Astrocyte (in vitro differentiated cells and primary cell): ENCODE results near the gene PRDM11. TPM values are rescaled to one million over a fixed set of nuclear protein-coding genes. Genes with fewer than 3 reads are reported as not detected.

Experiments
- DNase-seq: peaks from one replicate; pipeline ENCODE4 v3.0.0-alpha.2; 2010; ENCODE audit warnings: low read depth
- FAIRE-seq: peaks from 2 replicates; lab custom pipeline; 2011; peaks lifted over from hg19 to GRCh38; lab: Jason Lieb, UNC
- H2AFZ ChIP-seq: 2 replicates; pipeline ENCODE4 v1.6.0; 2012; ENCODE audit warnings: low read depth, low read length, inconsistent platforms
- H3K27ac ChIP-seq: 2 replicates; pipeline ENCODE4 v1.5.1; 2011; ENCODE audit warnings: low read depth, low read length, inconsistent platforms
- H3K27me3 ChIP-seq: 2 replicates; pipeline ENCODE4 v1.6.0; 2011; ENCODE audit warnings: low read length, inconsistent platforms; ENCODE audit not compliant: insufficient read depth
- H3K36me3 ChIP-seq: 2 replicates; pipeline ENCODE4 v1.5.1; 2011; ENCODE audit warnings: low read length, inconsistent platforms; ENCODE audit not compliant: insufficient read depth
- H3K4me1 ChIP-seq: 2 replicates; pipeline ENCODE4 v1.5.1; 2011; ENCODE audit warnings: low read length, inconsistent platforms; ENCODE audit not compliant: insufficient read depth
- H3K4me2 ChIP-seq: 2 replicates; pipeline ENCODE4 v1.6.0; 2012; ENCODE audit warnings: low read length, inconsistent platforms
- H3K4me3 ChIP-seq: 2 replicates; pipeline ENCODE4 v1.5.1; 2011; ENCODE audit warnings: low read depth, mild to moderate bottlenecking, low read length, inconsistent platforms; ENCODE audit not compliant: insufficient read depth
- H3K79me2 ChIP-seq: 2 replicates; pipeline ENCODE4 v1.6.0; 2012; ENCODE audit warnings: mild to moderate bottlenecking, low read length, inconsistent platforms; ENCODE audit not compliant: insufficient read depth
- H3K9ac ChIP-seq: 2 replicates; pipeline ENCODE4 v1.6.0; 2012; ENCODE audit warnings: mild to moderate bottlenecking, low read length, inconsistent platforms
- H3K9me3 ChIP-seq: 2 replicates; pipeline ENCODE4 v1.5.1; 2012; ENCODE audit warnings: low read depth, mild to moderate bottlenecking, low read length, inconsistent platforms; ENCODE audit not compliant: insufficient read depth
- H4K20me1 ChIP-seq: 2 replicates; pipeline ENCODE4 v1.6.0; 2012; ENCODE audit warnings: low read length, inconsistent platforms; ENCODE audit not compliant: insufficient read depth
- H3K27ac Mint-ChIP-seq: one replicate; pipeline ENCODE4 v1.8.0; 2021; ENCODE audit warnings: mild to moderate bottlenecking, mixed read lengths; ENCODE audit not compliant: unreplicated experiment
- H3K27me3 Mint-ChIP-seq: one replicate; pipeline ENCODE4 v1.8.0; 2021; ENCODE audit warnings: low read depth, mixed read lengths; ENCODE audit not compliant: unreplicated experiment
- H3K36me3 Mint-ChIP-seq: one replicate; pipeline ENCODE4 v1.8.0; 2021; ENCODE audit warnings: low read depth, mixed read lengths; ENCODE audit not compliant: unreplicated experiment
- H3K4me1 Mint-ChIP-seq: one replicate; pipeline ENCODE4 v1.8.0; 2021; ENCODE audit warnings: low read depth, mixed read lengths; ENCODE audit not compliant: unreplicated experiment
- H3K4me3 Mint-ChIP-seq: one replicate; pipeline ENCODE4 v1.8.0; 2021; ENCODE audit warnings: mild to moderate bottlenecking, moderate library complexity, mixed read lengths; ENCODE audit not compliant: unreplicated experiment
- H3K9me3 Mint-ChIP-seq: one replicate; pipeline ENCODE4 v1.8.0; 2021; ENCODE audit warnings: mild to moderate bottlenecking, mixed read lengths; ENCODE audit not compliant: unreplicated experiment
- CTCF ChIP-seq: IDR thresholded peaks from 2 replicates; pipeline ENCODE4 v1.5.1; 2011; ENCODE audit warnings: low read depth, mild to moderate bottlenecking, inconsistent platforms, low read length, moderate library complexity; ENCODE audit not compliant: insufficient read depth
- EZH2 ChIP-seq: IDR thresholded peaks from 2 replicates; pipeline ENCODE4 v1.6.1; 2012; ENCODE audit warnings: mild to moderate bottlenecking, low read length, inconsistent platforms; ENCODE audit not compliant: insufficient read depth
- total RNA-seq: library from RNA; stranded (reverse); gene quantifications from 2 replicates; pipeline ENCODE4 v1.2.1, GENCODE V29; 2021

Gene PRDM11
- total RNA-seq, 1 donor from 2014 or later: 9.1 TPM

- no peak overlapping the region for H3K4me3 Mint-ChIP-seq
- H3K4me1 ChIP-seq: peaks cover 7% of the 10 kb centered on the region
- no peak overlapping the region for H3K27ac ChIP-seq
- H3K27ac Mint-ChIP-seq: no peak overlapping the region
- H3K9me3 Mint-ChIP-seq: peaks cover 2% of the 10 kb centered on the region
- H3K4me2 ChIP-seq: no peak overlapping the region
- no peak for DNase-seq
- no peaks in the 10 kb centered on the region for H3K36me3 ChIP-seq
- TF ChIP-seq EZH2 (no peak), CTCF (no peak)
- H3K27me3 ChIP-seq: no peaks in the 10 kb centered on the region
- no peaks in the 10 kb centered on the region for H4K20me1 ChIP-seq
- no peaks in the 10 kb centered on the region for H3K9me3 ChIP-seq
- no peaks in the 10 kb centered on the region for H3K79me2 ChIP-seq
- H3K4me3 ChIP-seq: no peak overlapping the region
- FAIRE-seq: no peak
- H3K27me3 Mint-ChIP-seq: peaks cover 30% of the 10 kb centered on the region
- H3K4me1 Mint-ChIP-seq: peaks cover 12% of the 10 kb centered on the region
- no peak overlapping the region for H3K9ac ChIP-seq
- H2AFZ ChIP-seq: no peak overlapping the region
- H3K36me3 Mint-ChIP-seq: no peaks in the 10 kb centered on the region
These were observed 103.7 kb downstream of the PRDM11 start for GRCh38 chr11:45250035-45250718.

- no peak overlapping the region for H3K27ac Mint-ChIP-seq
- H2AFZ ChIP-seq: peak overlapping the region; percentile 15
- H3K36me3 Mint-ChIP-seq: no peaks in the 10 kb centered on the region
- no peaks in the 10 kb centered on the region for H4K20me1 ChIP-seq
- no peaks in the 10 kb centered on the region for H3K79me2 ChIP-seq
- TF ChIP-seq CTCF (peak; percentile 34), EZH2 (no peak)
- peaks cover 2% of the 10 kb centered on the region for H3K9me3 Mint-ChIP-seq
- no peak overlapping the region for H3K4me2 ChIP-seq
- no peak for FAIRE-seq
- no peak overlapping the region for H3K4me3 Mint-ChIP-seq
- H3K9ac ChIP-seq: no peak overlapping the region
- peaks cover 33% of the 10 kb centered on the region for H3K27me3 Mint-ChIP-seq
- H3K4me1 Mint-ChIP-seq: peaks cover 12% of the 10 kb centered on the region
- no peak overlapping the region for H3K4me3 ChIP-seq
- no peak overlapping the region for H3K27ac ChIP-seq
- peak; percentile 20 for DNase-seq
- H3K9me3 ChIP-seq: no peaks in the 10 kb centered on the region
- no peaks in the 10 kb centered on the region for H3K27me3 ChIP-seq
- H3K4me1 ChIP-seq: peaks cover 7% of the 10 kb centered on the region
- no peaks in the 10 kb centered on the region for H3K36me3 ChIP-seq
These were observed 105.9 kb downstream of the PRDM11 start for GRCh38 chr11:45252134-45252856.
